Measurements from ENCODE around the gene DERA.

- TF ChIP-seq, protein P1, sequence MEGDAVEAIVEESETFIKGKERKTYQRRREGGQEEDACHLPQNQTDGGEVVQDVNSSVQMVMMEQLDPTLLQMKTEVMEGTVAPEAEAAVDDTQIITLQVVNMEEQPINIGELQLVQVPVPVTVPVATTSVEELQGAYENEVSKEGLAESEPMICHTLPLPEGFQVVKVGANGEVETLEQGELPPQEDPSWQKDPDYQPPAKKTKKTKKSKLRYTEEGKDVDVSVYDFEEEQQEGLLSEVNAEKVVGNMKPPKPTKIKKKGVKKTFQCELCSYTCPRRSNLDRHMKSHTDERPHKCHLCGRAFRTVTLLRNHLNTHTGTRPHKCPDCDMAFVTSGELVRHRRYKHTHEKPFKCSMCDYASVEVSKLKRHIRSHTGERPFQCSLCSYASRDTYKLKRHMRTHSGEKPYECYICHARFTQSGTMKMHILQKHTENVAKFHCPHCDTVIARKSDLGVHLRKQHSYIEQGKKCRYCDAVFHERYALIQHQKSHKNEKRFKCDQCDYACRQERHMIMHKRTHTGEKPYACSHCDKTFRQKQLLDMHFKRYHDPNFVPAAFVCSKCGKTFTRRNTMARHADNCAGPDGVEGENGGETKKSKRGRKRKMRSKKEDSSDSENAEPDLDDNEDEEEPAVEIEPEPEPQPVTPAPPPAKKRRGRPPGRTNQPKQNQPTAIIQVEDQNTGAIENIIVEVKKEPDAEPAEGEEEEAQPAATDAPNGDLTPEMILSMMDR (IDR thresholded peaks at IDR 0.05; ENCODE audit: control extremely low read depth in 1 of 3, insufficient read depth in 1 of 3, low read depth in 1 of 3, low read length in 3 of 3) = no peak
- TF ChIP-seq RAD21 (IDR thresholded peaks at IDR 0.05 in 1 of 2, conservative IDR thresholded peaks at IDR 0.05 in 1 of 2; ENCODE audit: low read depth in 2 of 2, low read length in 2 of 2) (no peak), FOSL1 (IDR thresholded peaks at IDR 0.05; ENCODE audit: insufficient read depth, low read depth, low read length) (no peak), SIRT6 (IDR thresholded peaks at IDR 0.05; ENCODE audit: low read length) (no peak), TAF1 (IDR thresholded peaks at IDR 0.05; ENCODE audit: low read depth, low read length) (no peak)
Measured at GRCh38 chr12:16086462-16086861, 175.3 kb downstream of the DERA start.
